ENCODE results near the gene PRRC2B.

PRRC2B gene

DNA sequence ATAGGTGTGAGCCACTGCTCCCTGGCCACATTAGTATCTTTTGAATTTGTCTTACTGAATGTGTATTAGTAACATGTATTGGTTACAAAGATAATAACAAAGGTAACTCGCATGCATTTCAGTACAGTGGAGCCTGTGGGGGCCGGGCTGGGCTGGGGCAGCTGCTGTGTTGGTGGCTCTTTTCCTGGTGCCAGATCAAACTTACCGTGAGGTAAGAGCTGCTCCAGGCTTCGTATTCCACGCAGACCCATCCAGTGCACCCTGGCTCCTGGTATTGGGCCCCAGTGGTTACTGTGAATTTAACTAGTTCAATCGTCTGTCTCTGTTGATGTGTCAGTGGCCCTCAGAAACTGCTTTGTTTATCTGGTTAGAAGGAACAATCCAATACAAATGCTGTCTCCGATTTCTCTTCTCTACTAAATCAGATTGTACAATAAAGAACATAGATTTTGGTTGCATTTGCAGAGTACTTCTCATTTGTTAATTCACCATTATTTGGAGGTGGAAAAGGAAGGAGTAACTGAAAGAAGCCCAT, 15.6 kb downstream of the PRRC2B start:
- no peak for DNase-seq (ENCODE audit: low spot score)

DNA sequence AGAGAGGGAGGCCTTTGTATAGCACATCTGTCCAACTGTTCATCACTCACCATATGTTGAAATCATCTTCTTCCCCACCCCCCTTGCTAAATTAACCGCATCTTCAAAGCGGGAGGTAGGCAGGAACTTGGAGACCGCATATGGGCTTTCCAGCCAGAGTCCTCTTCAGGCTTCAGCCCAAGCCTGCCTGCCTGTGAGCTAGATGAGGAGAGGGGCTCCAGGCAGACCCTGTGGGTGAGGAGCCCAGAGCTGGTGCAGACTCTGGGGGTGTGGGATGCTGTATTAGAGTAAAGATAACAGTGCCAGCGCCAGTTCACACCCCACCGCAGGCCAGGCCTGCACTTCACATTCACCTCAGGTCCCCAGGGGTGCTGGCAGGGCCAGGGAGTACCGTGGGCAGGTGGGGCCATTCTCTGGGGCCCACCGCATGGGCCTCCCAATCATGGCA, 16.2 kb downstream of the PRRC2B start:
- DNase-seq (ENCODE audit: low spot score), result no peak

DNA sequence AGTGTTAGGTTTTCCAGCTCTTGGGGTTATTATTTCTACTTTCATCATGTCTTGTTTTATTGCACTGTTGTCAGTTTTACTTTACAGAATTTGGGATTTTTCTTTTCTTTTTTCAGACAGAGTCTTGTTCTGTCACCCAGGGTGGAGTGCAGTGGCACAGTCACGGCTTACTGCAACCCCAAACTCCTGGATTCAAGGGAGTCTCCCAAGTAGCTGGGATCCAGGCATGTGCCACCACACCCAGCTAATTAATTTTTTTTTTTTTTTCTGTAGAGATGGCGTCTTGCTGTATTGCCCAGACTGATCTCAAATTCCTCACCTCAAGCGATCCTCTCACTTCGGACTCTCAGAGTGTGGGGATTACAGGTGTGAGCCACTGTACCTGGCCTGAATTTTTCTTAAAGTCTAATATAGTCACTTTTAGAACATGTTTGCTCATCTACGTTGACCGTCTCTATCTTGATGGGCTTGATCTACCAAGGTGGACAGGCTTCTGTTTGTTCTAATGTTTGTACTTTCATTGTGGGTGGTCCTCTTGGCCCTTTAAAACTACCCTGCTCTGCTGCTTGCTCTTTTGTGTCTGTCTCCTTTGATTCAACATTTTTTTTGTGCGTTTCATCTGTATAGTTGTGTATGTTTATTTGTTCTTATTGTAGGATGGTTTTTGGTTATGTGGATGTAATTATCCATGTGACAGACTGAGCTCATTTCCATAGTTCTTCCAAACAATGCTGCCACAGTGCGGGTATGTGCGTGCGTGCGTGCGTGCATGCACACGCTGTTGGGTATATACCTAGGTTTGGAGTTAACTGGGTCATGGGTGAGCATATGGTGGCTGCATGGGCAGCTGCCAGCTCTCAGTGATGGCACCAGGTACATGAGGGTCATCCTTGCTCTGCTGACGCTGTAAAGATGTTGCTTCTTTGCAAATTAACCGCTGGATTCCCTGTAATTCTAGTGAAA, 18.1 kb downstream of the PRRC2B start:
- no peak for DNase-seq (ENCODE audit: low spot score)

DNA sequence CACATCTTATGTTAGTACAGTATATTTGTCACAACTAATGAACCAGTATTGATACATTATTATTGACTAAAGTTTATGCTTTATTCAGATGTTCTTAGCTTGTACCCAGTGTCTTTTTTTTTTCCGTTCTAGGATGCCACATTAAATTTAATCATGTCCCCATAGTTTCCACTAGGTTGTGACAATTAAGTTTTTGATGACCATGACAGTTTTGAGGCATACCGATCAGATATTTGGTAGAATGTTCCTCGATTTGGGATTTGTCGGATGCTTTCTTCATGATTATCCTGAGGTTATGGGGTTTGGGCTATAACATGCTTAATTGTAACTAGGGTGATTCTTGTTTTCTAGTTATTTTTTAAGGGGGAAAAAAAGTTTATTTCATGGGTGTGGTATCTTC, 22.6 kb downstream of the PRRC2B start:
- DNase-seq (ENCODE audit: low spot score), result no peak

DNA sequence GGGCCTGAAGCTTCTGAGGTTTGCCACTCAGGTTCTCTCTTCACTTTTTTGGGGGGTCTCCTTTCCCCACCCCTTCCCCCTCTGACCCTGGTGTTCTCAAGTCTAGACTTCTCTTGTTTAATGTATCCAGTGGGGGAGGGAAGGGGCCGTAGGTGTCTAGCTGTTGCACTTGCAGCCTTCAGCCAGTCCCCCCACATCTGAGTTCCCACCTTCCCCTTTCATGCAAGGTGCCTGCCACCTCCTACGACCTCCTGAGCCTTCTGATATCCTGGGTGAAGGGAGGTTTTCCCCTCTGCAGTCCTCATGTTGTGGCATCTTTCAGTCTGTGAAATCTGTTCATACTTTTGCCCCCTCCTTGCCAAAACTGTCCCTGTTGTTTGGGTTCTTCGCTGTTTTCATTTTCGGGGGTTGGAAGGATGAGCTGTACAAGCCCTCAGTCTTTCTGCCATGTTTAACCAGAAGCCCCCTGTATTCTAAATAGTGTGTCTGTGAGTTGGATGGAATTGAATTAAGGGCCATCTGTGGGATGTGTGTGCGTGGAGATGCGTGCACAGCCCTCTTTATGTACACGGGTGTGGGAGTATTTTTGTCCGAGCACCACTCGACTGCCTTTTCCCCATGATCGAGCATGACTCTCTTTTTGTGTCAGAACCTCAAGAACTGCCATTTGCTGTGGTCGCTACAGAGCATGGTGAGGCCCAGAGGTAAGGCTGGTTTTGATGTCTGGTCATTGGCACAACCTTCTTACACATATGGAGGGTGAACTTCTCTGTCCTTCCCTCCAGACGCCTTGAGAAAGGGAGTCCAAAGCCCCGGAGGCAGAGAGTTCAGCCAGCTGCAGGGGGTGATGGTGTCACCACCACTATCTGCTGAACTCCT, 23.6 kb downstream of the PRRC2B start:
- no peak for DNase-seq (ENCODE audit: low spot score)

DNA sequence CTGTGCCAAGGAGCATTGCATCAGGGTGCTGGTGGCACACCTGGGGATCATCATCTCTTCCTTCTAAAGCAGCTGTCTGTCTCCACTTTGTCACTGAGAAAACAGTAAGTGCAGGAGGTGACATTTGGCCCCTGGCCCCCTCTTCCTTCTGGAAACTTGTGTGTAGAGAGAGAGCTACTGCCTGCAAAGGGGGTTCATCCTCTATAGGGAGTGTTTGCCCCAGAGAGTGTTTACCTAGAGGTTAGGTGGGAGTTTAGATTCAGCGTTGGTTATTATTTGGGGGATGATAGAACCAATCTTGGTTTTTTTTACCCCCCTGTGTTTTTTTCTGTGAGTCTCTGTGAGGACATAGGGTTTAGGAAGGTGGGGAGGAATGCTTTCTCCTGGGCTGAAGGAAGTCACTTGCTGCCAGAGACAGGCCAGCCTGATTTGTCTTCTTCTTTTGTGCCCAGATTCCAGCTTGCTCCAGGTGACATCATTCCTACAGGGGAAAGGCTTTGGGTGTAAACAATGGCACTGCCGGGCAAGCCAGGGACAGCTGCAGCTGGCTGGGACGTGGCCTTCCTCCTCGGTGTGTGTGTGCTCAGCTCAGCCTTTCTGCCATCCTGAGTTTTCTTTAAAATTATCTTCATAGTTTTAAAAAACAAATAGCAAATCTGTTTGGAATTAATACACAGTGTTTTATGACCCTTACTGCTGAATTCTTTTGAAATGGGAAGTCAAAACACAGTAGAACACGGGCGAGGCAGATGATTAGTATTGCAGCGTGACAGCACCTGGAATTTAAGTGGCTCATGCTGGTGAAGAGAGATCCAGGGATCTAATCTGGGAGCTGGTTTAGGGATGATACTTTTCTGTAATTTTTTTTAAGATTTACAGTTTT, 24.5 kb downstream of the PRRC2B start:
- peak; percentile 68 for DNase-seq (ENCODE audit: low spot score)

DNA sequence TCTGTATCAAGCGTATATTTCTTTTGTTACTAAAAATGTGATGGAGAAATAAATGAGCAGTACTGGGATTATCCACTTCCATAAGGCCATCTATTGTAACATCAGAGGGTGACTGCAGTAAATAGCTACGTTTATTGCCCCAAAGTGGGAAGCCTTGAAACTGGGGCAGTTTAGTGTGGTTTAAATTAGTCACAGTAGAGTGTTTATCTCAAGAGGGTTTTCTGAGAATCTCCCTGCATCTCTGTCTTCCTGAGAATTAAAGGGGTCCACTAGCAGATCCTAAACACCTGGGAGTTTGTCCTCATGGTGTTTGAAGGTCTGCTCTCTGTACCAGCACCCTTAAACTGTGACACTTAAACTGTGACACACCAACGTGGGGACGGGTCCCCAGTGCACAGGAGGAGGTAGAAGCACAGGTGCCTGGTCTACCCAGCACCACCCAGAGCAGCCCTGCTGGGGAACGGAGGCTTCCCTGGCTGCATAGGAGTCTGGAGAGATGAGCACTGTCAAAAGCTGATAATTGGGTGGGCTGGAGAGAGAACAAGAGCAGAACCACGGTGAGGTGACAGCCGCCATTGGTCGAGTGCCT, 25.2 kb downstream of the PRRC2B start:
- no peak for DNase-seq (ENCODE audit: low spot score)

DNA sequence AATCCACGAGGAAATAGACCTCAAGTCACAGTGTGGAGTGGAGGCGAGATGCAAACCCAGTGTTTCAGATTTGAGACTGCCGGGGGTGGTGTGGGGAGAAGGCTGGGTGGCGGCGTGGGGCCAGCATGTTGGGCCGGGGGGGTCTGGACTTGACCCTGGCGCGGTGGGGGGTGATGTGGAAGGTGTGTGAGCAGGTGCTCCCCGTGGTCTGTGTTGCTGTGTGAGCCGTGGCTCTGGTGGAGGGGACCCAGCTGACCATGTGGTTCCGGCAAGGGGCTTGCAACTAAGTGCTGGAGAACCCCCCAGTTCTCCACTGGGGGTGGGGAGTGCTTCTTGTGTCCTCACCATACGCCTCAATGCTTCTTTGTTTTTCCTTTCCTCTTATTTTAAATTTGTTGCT, 25.8 kb downstream of the PRRC2B start:
- DNase-seq (ENCODE audit: low spot score), result no peak

DNA sequence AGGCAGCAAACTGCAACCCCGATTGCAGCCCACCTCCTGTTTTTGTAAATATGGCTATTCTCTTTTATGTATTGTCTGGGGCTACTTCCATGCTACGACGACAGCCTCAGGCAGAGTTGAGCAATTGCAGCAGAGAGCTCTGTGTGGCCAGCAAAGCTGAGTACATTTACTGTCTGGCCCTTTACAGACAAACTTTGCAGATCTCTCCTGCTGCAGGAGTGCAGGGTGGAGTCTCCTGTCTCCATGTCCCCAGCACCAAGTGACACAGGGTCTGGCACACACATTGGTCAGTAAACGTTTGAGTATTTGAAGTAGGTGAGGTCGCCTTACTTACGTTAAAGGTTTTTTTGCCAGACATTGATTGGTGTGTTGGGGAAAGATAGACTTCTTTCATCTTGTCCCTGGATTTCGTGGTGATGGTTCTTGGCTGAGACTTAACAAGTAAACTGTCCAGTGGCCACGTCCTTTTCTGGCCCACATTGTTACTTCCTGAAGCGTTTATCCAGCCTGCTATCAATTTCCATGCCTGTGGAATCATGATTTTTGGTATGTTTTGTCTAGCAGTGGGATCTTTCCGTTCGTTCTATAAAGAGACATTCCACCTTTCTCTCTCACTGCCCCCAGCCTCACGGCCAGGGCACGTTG, 27.2 kb downstream of the PRRC2B start:
- no peak for DNase-seq (ENCODE audit: low spot score)

DNA sequence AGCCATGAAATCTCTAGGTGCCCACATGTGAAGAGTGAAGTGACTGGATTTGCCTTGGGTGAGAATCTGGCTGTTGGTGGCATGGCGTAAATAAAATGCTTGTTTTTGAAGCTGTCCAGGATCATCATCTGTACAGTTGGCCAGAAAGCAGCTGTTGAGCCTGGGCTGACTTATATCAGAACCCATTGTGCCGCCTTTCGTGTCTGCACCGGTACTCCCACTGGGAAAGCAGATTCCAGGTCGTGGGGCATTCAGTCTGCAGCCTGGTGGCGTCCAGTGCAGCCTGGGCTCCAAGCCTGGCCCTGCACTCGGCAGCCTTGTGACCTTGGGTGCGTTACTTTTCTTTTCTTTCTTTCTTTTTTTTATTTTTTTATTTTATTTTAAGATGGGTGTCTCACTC, 27.8 kb downstream of the PRRC2B start:
- DNase-seq (ENCODE audit: low spot score), result no peak

DNA sequence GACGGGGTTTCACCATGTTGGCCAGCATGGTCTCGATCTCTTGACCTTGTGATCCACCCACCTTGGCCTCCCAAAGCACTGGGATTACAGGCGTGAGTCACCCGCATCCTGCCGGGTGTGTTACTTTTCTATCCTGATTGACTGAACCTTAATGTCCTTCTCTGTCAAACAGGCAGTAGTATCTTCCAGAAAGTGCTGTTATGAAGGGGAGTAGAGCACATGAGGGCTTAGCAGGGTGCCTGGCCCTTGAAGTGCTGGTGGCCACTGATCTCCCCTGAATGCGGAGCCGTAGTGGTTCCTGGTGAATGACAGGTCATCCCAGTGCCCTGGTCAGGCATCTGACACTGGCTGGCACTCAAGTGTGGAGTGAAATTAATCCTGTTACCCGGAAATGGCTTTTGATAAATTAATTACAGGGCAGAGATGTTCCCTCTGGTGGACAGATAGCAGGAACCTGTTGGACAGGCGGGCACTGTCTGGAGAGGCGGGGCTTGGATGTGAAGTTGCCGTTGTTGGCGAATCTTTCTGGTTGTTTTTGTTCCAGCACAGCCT, 28.4 kb downstream of the PRRC2B start:
- no peak for DNase-seq (ENCODE audit: low spot score)

DNA sequence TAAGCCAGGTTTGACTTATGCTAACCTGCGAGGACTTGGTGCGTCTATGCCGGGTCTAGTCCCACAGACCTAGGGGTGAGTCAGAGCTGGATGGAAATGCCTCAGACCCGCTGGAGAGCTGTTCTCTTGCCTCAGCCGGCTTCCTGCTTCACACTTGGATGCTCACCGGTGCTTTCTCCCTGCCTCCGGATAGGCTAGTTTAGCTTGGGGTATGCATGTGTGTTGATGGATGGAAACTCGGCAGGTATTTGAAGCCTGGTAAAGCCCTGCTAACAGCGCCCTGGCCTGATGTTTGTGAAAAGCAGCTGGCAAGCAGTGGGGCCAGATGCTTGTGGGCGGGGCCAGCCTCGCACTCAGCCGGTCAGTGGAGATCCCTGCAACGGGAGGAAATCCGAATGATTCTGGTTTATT, 29.3 kb downstream of the PRRC2B start:
- peak; percentile 67 for DNase-seq (ENCODE audit: low spot score)

DNA sequence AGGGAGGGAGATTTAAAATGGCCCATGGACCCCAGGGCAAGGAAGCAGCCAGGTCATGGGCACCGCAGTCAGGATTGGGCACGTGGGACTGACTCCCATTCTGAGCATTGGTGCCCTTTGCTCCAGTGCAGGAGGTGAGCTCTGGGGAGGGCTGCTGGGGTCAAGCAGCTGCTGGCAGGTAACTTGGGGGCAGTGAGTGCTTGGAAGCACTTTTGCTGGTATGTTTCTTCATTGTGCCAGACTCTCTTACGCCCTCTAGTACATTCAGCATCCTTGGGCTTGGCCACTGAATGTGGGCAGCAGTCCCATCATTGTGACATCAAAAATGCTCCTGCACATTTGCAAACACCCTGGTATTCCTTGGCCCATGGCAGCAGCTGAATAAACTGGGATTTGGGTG, 32.7 kb downstream of the PRRC2B start:
- no peak for DNase-seq (ENCODE audit: low spot score)

DNA sequence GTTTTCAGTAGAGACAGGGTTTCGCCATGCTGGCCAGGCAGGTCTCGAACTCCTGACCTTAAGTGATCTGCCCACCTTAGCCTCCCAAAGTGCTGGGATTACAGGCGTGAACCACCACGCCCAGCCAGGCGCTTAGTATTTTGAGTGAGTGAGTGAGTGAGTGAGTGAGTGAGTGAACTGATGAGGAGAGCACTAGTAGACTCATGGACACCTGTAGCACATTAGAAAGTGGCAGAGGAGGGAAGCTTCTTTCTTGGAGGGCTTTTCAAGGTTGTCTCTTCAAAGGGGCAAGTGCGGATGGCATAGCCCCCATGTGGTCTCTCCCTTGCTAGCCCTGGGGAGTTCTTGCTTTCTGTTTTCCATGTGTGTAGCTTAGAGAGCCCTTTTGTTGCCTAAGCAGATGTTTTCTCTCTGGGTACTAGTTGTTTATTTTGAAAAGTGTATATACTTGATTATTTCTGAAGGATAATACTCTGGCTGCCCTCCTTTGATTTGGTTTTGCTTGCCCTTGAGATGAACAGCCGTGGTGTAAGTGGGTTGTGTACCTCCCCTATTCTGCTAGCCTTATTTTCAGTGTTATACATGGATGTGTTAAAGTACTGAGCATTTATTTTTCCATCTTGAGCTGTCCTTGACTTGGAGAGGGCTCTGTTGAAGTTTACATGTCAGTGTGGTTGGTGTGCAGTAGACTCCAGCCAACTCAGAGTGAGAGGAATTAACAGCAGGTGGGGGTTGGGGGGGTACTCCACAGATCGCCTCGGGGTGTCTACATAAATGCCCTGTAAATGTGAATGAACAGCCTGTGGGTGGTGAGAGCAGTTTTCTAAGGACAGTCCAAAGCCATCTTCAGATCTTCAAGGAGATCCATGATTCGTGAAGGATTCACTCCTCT, 35.5 kb downstream of the PRRC2B start:
- no peak for DNase-seq (ENCODE audit: low spot score)

DNA sequence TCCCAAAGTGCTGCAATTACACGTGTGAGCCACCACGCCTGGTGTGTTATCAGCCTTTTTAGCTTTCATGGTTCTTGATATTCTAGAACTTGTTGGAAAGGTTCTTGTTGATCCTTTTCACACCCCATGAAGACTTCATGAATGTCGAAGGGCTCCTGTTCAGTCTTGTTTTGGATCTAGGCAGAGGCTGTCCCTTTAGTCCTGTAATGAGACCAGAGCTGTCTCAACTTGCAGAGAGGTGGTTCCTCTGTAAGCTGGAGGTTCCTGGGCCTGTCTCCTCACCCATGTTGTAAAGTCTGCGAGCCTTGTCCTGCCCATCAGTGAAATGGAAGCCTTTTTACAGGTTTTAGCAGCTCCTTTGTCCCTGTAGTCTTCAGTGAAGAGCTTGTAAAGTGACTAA, 38.2 kb downstream of the PRRC2B start:
- DNase-seq (ENCODE audit: low spot score), result no peak

DNA sequence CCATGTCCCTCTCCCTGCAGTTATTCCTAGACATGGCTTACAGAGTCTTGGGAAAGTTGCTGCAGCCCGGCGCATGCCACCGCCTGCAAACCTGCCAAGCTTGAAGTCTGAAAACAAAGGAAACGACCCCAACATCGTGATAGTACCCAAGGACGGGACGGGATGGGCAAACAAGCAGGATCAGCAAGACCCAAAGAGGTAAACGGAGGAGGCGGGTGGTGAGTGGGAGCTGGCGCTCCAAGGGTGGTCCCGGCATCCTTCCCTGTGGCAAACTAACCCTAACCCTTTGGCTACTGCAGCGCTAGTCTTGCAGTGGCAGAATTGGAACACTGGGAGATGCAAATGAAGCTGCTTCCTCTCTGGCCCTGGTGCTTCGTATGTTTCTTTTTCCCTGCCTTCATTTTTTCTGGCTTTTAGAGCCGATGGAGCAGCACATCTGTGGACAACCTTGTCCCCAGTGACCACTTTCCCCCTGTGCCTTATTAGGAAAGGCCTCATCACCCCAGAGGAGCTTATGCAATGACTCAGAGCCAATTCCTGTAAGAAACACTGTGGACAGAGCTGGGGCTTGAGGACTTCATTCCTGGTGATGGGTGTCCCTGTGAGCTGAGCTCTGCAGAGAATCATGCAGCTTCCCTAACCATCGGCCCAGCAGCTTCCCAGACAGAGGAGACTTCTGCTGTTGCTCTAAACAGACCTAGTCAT, 38.9 kb downstream of the PRRC2B start:
- DNase-seq (ENCODE audit: low spot score), result no peak

DNA sequence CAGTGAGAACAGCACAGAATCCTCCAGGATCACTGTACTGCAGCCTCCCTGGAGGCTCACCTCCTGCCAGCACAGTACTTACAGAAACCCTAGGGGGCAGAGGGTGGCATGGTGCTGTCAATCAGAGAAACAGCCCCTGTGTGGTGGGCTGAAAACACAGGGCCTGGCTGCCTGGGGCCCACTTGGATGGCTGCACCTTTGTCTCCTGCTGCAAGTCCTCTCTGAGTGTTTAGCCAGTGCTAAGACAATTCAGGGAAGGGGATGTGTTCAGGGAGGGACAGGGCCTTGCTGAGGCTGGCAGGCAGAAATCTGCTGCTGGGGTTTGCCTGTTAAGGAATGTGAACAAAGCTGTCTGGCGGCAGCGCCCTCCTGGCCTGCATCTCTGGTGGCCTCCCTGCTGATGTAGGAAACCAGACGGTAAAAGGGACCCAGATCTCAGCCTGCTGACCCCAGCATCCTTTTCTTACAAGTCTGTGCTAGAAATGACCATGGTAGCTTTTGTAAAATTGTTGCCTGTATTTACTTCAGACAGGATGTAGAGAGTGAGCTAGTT, 39.5 kb downstream of the PRRC2B start:
- no peak for DNase-seq (ENCODE audit: low spot score)

DNA sequence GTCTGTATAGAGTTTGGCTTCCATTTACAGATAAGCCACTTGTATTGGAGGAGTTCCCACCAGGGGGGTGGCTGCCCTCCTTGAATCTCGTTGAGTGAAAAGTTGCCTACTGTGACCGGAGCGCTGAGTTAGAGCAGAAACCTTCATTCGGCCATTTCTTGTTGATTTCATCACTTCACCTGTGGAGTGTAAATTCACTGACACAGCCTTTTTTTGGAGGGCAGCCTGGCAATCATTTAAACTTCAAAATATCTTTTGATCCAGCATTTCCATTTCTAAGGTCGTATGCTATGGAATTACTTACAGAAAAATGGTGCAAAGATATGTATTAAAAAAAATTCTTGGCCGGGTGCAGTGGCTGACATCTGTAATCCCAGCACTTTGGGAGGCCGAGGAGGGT, 40.8 kb downstream of the PRRC2B start:
- DNase-seq (ENCODE audit: low spot score), result no peak
